ENCODE data around the gene TBX10. TPM values are rescaled to one million over a fixed set of nuclear protein-coding genes. Genes with fewer than 3 reads are reported as not detected.
"Not testable (repeated sequence)": the region's sequence is repeated elsewhere in the genome, so short reads cannot be mapped to it uniquely, and the experiment has no call there.

TBX10 gene
- polyA plus RNA-seq, 1 donor: 4.9 TPM

- not testable (repeated sequence) for H3K27ac ChIP-seq (ENCODE audit: low read length); DNase-seq; H3K27me3 ChIP-seq (ENCODE audit: control insufficient read depth, insufficient read depth, low read length); H3K4me3 ChIP-seq (ENCODE audit: low read length); H3K36me3 ChIP-seq (ENCODE audit: control insufficient read depth, insufficient read depth, low read length); H3K9me3 ChIP-seq (ENCODE audit: control insufficient read depth, low read depth, low read length); H3K4me1 ChIP-seq (ENCODE audit: control insufficient read depth, insufficient read depth, low read length)
- WGBS (ENCODE audit: insufficient coverage, low lambda C conversion rate): no CpG with 5 or more reads among the region's 3 CpGs
Observed at GRCh38 chr11:67621928-67622327, 17.6 kb downstream of the TBX10 start.

- H3K36me3 ChIP-seq (ENCODE audit: control insufficient read depth, insufficient read depth, low read length); H3K4me3 ChIP-seq (ENCODE audit: low read length); H3K4me1 ChIP-seq (ENCODE audit: control insufficient read depth, insufficient read depth, low read length); H3K27ac ChIP-seq (ENCODE audit: low read length); H3K27me3 ChIP-seq (ENCODE audit: control insufficient read depth, insufficient read depth, low read length); H3K9me3 ChIP-seq (ENCODE audit: control insufficient read depth, low read depth, low read length); DNase-seq: not testable (repeated sequence)
- no CpG with 5 or more reads among the region's 13 CpGs for WGBS (ENCODE audit: insufficient coverage, low lambda C conversion rate)
Observed at GRCh38 chr11:67620621-67621020, 18.9 kb downstream of the TBX10 start.

- not testable (repeated sequence) for H3K9me3 ChIP-seq (ENCODE audit: control insufficient read depth, low read depth, low read length); DNase-seq; H3K4me1 ChIP-seq (ENCODE audit: control insufficient read depth, insufficient read depth, low read length); H3K36me3 ChIP-seq (ENCODE audit: control insufficient read depth, insufficient read depth, low read length); H3K4me3 ChIP-seq (ENCODE audit: low read length); H3K27ac ChIP-seq (ENCODE audit: low read length)
- WGBS (ENCODE audit: insufficient coverage, low lambda C conversion rate): no CpG with 5 or more reads among the region's 33 CpGs
- H3K27me3 ChIP-seq (ENCODE audit: control insufficient read depth, insufficient read depth, low read length): peaks cover 12% of the 10 kb centered on the region
Observed at GRCh38 chr11:67619683-67620618, 19.6 kb downstream of the TBX10 start.

GRCh38 chr11:67618901-67619659, 20.5 kb downstream of the TBX10 start:
- not testable (repeated sequence) for DNase-seq; H3K9me3 ChIP-seq (ENCODE audit: control insufficient read depth, low read depth, low read length); H3K4me3 ChIP-seq (ENCODE audit: low read length); H3K27ac ChIP-seq (ENCODE audit: low read length); H3K36me3 ChIP-seq (ENCODE audit: control insufficient read depth, insufficient read depth, low read length)
- no CpG with 5 or more reads among the region's 40 CpGs for WGBS (ENCODE audit: insufficient coverage, low lambda C conversion rate)
- H3K27me3 ChIP-seq (ENCODE audit: control insufficient read depth, insufficient read depth, low read length): peaks cover 12% of the 10 kb centered on the region
- peaks cover 13% of the 10 kb centered on the region for H3K4me1 ChIP-seq (ENCODE audit: control insufficient read depth, insufficient read depth, low read length)

- Histone ChIP-seq H3K36me3 (ENCODE audit: control insufficient read depth, insufficient read depth, low read length) (peaks cover 7% of the 10 kb centered on the region), H3K9me3 (ENCODE audit: control insufficient read depth, low read depth, low read length) (peaks cover 3% of the 10 kb centered on the region), H3K4me3 (ENCODE audit: low read length) (no peak overlapping the region), H3K27me3 (ENCODE audit: control insufficient read depth, insufficient read depth, low read length) (peaks cover 12% of the 10 kb centered on the region), H3K27ac (ENCODE audit: low read length) (no peak overlapping the region), H3K4me1 (ENCODE audit: control insufficient read depth, insufficient read depth, low read length) (peaks cover 13% of the 10 kb centered on the region)
- WGBS (ENCODE audit: insufficient coverage, low lambda C conversion rate): 83% methylated on average over 1 of the region's 7 CpGs
- no peak for DNase-seq
Observed at GRCh38 chr11:67617243-67617953, 22.2 kb downstream of the TBX10 start.

- peaks cover 13% of the 10 kb centered on the region for H3K36me3 ChIP-seq (ENCODE audit: control insufficient read depth, insufficient read depth, low read length)
- DNase-seq: no peak
- peaks cover 12% of the 10 kb centered on the region for H3K27me3 ChIP-seq (ENCODE audit: control insufficient read depth, insufficient read depth, low read length)
- peaks cover 13% of the 10 kb centered on the region for H3K4me1 ChIP-seq (ENCODE audit: control insufficient read depth, insufficient read depth, low read length)
- H3K9me3 ChIP-seq (ENCODE audit: control insufficient read depth, low read depth, low read length): peaks cover 3% of the 10 kb centered on the region
- H3K4me3 ChIP-seq (ENCODE audit: low read length): no peak overlapping the region
- WGBS (ENCODE audit: insufficient coverage, low lambda C conversion rate): 100% methylated on average over 1 of the region's 11 CpGs
- H3K27ac ChIP-seq (ENCODE audit: low read length): no peak overlapping the region
Observed at GRCh38 chr11:67616431-67617242, 22.9 kb downstream of the TBX10 start.

- no peak for DNase-seq
- H3K4me3 ChIP-seq (ENCODE audit: low read length): no peak overlapping the region
- H3K4me1 ChIP-seq (ENCODE audit: control insufficient read depth, insufficient read depth, low read length): peaks cover 13% of the 10 kb centered on the region
- no peak overlapping the region for H3K27ac ChIP-seq (ENCODE audit: low read length)
- H3K27me3 ChIP-seq (ENCODE audit: control insufficient read depth, insufficient read depth, low read length): peaks cover 12% of the 10 kb centered on the region
- no CpG with 5 or more reads among the region's 34 CpGs for WGBS (ENCODE audit: insufficient coverage, low lambda C conversion rate)
- H3K36me3 ChIP-seq (ENCODE audit: control insufficient read depth, insufficient read depth, low read length): peaks cover 21% of the 10 kb centered on the region
- H3K9me3 ChIP-seq (ENCODE audit: control insufficient read depth, low read depth, low read length): peaks cover 3% of the 10 kb centered on the region
Observed at GRCh38 chr11:67615728-67616430, 23.7 kb downstream of the TBX10 start.

GRCh38 chr11:67614730-67615714, 24.5 kb downstream of the TBX10 start:
- DNase-seq: peak in 1 of 2 donors; percentile 43
- no CpG with 5 or more reads among the region's 18 CpGs for WGBS (ENCODE audit: insufficient coverage, low lambda C conversion rate)
- no peak overlapping the region for H3K27ac ChIP-seq (ENCODE audit: low read length)
- peaks cover 3% of the 10 kb centered on the region for H3K9me3 ChIP-seq (ENCODE audit: control insufficient read depth, low read depth, low read length)
- peaks cover 30% of the 10 kb centered on the region for H3K36me3 ChIP-seq (ENCODE audit: control insufficient read depth, insufficient read depth, low read length)
- peaks cover 12% of the 10 kb centered on the region for H3K27me3 ChIP-seq (ENCODE audit: control insufficient read depth, insufficient read depth, low read length)
- H3K4me3 ChIP-seq (ENCODE audit: low read length): no peak overlapping the region
- H3K4me1 ChIP-seq (ENCODE audit: control insufficient read depth, insufficient read depth, low read length): peaks cover 13% of the 10 kb centered on the region

Measured in large intestine (tissue), 3 donors.